Heart left ventricle (tissue), 13 donors: ENCODE data around the gene SLU7.

Experiments
- CTCF ChIP-seq, 12 donors: fragments of 200-600 bp; sonication (generic) in 4 of 12; IDR thresholded peaks; one replicate each; pipeline versions ENCODE4 v1.5.0 to v1.8.0; 2018 to 2022; ENCODE audit warnings: antibody characterized with exemption in 12 of 12, mild to moderate bottlenecking in 5 of 12
- POLR2A ChIP-seq, 2 donors: fragments of 450-650 bp; IDR thresholded peaks; one replicate each; pipeline ENCODE4 v1.6.1; 2017; ENCODE audit warnings: antibody characterized with exemption in 2 of 2, mild to moderate bottlenecking in 2 of 2, moderate library complexity in 2 of 2
- donor health status: ischemic (EF 13 %, LVEDD 7.1; RV severe dilation, severe dysfunction).
- donor health status: DM: no; HTN: yes; CAD: no.
- donor health status: DM: no; HTN: no; CAD: no.
- donor health status: ischemic (EF 25% LVEDD 6.9; RV normal size, moderate dysfunction).
- donor health status: ischemic (EF 25% LVEDD 5.7; RV mildly dilated, moderate dysfunction).
- donor health status: ischemic (EF 35%, LVEDD 5.7; RV mildly dilated, moderate dysfunction).
- donor health status: nonischemic (EF 11% LVEDD 7.7; RV severe dilation, severe dysfunction).
- donor health status: DM: yes; HTN: yes; CAD: no.
- donor health status: PGD.
- donor health status: ischemic (EF 29% LVEDD 5.4; RV normal size, mild dysfunction).
- donor health status: nonischemic (EF 23%, LVEDD 6.1; RV moderate dilation, normal function).

- TF ChIP-seq CTCF (IDR thresholded peaks at IDR 0.05) (no peak), POLR2A (IDR thresholded peaks at IDR 0.05) (no peak)
These were observed 41.6 kb upstream of the SLU7 start for GRCh38 chr5:160460377-160461049.
